GM12872 (cell line): Measurements from ENCODE around the gene HDAC4.

Source experiments
- TF ChIP-seq, protein P1 (sequence below): IDR thresholded peaks from 3 replicates; pipeline ENCODE4 v1.5.1; 2011; ENCODE audit warnings: low read depth, mild to moderate bottlenecking, low read length, moderate library complexity; ENCODE audit not compliant: insufficient read depth

HDAC4 gene

DNA sequence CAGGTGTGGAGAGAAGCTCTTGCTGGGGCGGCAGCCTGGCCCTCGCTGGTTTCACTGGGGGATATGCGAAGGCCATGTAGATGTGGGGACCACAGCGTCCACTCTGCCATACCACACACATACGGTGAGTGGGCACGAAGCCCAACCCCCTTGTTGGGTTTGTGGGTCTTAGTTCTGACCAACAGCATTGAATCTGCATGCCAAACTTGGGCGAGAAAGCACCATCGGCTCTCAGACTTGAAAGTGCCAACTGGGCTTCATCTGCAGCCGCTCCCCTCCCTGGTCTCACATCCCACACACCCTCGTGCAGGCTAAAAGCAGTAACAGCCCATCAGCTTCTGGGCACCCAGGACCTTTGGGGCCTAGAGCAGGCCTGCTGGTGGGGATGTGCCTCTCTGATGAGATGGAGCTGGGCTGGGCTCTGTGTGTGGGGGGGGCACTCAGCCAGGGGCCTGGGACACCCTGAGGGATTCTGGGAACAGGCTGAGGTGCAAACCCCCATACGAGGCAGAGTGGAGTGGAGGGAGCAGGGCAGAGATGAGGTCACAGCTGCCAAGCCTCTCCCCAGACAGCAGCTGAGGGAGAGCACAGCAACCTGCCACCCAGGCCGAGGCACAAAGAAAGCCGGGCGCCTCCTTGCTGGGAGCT, 288.6 kb downstream of the HDAC4 start:
- TF ChIP-seq, protein P1, sequence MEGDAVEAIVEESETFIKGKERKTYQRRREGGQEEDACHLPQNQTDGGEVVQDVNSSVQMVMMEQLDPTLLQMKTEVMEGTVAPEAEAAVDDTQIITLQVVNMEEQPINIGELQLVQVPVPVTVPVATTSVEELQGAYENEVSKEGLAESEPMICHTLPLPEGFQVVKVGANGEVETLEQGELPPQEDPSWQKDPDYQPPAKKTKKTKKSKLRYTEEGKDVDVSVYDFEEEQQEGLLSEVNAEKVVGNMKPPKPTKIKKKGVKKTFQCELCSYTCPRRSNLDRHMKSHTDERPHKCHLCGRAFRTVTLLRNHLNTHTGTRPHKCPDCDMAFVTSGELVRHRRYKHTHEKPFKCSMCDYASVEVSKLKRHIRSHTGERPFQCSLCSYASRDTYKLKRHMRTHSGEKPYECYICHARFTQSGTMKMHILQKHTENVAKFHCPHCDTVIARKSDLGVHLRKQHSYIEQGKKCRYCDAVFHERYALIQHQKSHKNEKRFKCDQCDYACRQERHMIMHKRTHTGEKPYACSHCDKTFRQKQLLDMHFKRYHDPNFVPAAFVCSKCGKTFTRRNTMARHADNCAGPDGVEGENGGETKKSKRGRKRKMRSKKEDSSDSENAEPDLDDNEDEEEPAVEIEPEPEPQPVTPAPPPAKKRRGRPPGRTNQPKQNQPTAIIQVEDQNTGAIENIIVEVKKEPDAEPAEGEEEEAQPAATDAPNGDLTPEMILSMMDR = no peak

DNA sequence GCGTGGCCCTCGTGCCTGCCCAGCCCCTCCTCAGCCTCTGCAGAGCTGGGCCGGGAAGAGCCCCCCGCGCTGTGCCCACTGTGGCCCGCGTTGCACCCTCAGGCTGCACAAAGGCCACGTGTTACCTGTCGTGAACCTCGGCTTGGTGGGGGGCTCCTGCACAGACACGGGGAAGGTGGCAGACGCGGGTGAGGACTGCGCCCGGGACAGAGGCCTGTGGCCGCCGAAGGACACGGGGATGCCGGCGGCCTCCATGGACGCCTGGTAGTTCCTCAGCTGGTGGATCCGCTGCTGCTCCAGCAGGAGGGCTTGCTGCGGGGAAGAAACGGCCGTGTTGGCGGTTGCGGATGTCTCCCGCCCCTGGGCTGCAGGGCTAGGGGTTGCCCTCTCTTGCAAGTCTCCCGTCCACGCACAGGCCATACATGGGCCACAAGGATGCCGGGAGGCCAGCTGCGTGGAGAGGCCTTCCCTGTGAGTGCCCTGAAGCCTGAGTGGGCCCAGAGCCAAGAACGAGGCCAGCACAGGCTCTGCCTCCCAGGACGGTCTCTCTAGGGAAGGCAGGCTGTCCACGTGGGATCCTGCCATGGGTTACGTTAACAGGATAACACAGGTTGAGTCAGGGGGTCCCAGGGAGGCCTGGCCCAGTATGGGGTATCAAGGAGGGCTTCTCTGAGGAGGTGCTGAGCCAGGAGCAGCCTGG, 289.3 kb downstream of the HDAC4 start:
- TF ChIP-seq, protein P1 = no peak

DNA sequence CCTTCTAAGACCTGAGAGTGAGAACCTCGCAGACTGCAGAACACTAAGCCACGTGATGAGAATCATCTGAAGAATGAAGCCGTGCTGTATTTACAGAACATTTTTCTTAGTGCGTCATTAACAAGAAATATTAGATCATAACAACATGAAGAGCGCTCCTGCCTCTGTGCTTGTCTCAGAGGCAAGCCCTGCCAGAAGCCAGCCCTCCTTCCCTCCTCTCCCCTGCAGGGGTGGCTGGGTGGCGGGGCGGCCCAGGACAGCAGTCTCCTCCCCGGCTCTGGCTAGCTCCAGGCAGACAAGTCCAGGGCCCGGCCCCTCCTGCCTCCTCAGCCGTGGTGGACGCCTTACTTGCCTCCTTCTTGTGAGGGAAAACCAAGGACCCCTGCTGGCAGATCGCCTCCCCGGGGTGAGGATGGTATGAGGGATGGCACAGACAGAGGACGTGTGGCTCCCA, 290.2 kb downstream of the HDAC4 start:
- TF ChIP-seq, protein P1 = no peak

DNA sequence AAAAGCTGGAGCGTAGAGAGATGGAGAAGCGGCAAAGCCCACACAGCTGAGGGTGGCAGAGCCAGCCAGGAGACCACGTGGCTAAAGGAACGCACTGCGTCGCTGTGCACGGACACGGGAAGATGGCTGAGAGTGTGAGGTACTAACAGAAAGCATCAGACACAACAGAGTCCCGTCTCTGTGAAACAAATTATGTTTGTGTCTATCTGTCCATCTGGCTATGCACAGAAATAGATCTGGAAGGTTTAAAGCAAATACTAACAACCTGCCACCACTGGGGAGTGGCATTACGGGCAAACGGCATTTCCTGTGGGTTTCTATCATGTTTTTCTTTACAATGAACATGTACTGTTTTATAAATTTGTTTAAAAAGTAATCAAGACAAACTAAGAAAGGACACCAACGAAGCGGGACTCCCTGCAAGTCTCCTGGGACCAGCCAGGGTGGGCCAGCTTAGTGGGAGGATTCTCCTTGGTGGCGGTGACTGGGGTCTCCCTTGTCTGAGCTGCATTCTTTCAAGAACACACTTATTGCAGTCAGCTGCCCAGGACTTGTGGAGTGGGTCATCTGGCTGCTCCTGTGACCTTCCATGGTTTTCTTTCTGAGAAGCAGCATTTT, 290.8 kb downstream of the HDAC4 start:
- TF ChIP-seq, protein P1 = no peak

DNA sequence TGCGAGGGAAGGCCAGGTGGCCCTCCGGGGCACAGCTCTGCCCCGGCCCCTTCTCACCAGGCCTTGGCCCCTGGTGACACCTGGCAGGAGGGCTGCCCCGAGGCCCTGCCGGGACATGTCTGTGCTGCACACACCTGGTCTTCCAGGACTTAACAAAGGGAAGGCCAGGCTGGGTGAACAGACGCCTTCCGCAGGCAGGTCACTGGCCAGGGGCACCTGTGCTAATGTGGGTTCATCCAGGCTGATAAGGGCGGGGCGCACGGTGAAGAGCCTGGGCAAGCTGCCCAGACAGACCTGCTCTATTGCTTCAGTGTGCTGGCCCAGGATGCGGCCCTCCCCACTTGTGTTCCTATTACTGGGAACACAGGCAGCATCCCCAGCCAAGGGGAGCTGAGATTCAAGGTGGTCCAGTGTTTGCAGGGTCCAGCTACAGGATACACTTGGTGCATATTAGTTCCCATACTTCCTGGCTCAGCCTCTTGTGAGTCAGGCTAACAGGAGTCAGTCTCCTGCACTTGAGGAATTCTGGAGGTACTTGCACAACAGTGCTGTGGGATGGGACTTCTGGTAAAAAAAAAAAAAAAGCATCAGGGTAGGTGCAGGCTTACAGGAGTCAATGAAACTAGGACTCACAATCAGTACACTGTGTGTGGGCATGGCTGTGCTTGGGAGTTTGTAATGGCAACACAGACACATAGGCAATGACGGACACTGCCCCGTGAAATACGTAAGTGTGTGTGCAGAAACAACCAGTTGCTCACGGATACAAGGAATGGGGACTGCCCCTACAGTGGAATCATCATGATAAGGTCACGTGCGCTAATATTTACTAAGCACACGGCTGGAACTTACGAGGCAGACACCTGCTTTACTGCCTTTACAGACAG, 291.5 kb downstream of the HDAC4 start:
- TF ChIP-seq, protein P1 = no peak

DNA sequence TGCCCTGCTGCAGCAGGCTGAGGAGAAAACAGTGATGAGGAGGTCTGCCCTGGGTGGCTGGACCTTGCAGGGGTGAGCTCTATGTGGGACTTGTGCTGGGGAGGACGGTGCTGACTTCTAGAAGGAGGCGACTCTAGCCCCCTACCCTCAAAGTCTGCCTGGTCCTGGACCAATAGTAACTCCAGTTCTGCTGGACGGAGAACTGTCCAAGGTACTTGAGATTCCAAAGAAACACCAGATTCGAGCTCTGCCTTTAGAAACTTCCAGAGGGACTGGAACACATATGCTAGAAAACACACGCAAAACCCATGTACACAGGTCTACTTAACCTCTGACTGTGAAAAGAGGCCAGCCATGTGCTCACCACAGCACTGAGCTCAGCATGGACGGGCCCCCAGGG, 292.4 kb downstream of the HDAC4 start:
- TF ChIP-seq, protein P1 = no peak

DNA sequence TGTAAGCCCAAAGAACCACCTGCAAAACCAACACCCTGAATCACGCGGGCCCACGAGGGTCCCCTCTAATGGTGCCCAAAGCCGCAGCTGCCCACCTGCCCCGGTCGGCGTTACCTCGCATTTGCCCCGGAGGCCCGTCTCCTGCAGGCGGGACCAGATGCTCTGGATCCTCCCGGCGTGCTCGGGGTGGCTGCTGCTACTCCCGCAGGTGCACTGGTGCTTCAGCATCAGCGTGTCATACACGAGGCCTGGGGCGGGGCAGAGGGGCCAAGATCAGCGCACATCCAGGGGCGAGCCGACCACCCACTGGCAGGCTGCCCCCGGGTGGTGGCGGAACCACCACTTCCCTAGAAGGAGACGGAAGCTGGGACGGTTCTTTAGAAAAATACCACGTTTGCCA, 292.9 kb downstream of the HDAC4 start:
- TF ChIP-seq, protein P1 = no peak
